IPS-18c (cell line): ENCODE data around the gene MRPL27.
A peak's percentile ranks its signal among the peaks of the same experiment; 100 is the strongest.
"Not testable (repeated sequence)": the region's sequence is repeated elsewhere in the genome, so short reads cannot be mapped to it uniquely, and the experiment has no call there.

Source experiments
- H3K4me3 ChIP-seq: 2 replicates; pipeline ENCODE4 v1.7.0; 2013; ENCODE audit warnings: low read depth, mild to moderate bottlenecking, low read length, moderate library complexity; ENCODE audit not compliant: insufficient read depth
- H3K9me3 ChIP-seq: one replicate; pipeline ENCODE4 v1.6.1; 2013; ENCODE audit warnings: mild to moderate bottlenecking, low read length, moderate library complexity; ENCODE audit not compliant: control insufficient read depth, insufficient read depth

The MRPL27 gene

DNA sequence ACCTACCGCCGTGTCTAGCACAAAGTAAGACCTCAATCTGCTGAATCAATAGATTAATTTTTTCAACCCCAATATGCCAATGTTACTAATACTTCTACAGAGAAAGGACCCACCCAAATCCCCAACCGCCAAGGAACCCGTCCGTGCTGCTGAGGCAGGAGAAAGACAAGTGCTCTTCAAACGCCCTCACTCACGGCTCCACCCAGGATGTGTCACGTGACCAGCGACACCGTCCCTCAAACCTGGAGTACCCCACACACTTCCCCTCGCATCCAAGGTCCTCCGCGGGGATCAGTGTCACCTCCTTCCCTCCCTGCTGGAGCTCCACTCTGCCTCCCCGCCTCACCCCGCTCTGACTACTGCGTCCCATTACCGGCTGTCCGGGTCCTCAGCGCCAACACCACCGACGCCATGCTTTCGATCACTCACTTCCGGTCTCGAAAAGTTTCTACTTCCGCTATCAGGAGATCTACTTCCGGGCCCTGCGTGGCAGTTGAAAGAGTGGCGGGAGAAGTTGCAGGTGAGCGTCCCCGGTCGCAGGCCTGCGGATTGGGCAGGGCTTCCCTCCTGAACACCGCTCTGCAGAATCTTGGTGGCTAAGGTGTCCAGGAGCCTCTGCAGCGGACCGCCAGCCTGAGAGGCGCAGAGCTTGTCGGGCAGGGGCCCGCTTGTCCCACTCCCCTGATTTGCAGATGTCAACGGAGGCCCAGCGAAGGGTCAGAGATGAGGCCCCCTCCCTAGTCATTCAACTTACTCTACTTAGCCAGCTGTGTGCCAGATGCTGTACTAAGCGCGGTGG is at the start of gene MRPL27, which contains the start of gene EME1:
TSS of gene MRPL27 (minus strand) at position 427 of the 799 bp plus-strand sequence. CDS start at position 413, 14 bp downstream.
TSS of gene EME1 (plus strand) at position 472 of the 799 bp plus-strand sequence. CDS start 1,980 bp downstream, outside the sequence.
- peak within 1 kb of the TSS; percentile 96 for H3K4me3 ChIP-seq
- no peaks in the 10 kb centered on the region for H3K9me3 ChIP-seq

DNA sequence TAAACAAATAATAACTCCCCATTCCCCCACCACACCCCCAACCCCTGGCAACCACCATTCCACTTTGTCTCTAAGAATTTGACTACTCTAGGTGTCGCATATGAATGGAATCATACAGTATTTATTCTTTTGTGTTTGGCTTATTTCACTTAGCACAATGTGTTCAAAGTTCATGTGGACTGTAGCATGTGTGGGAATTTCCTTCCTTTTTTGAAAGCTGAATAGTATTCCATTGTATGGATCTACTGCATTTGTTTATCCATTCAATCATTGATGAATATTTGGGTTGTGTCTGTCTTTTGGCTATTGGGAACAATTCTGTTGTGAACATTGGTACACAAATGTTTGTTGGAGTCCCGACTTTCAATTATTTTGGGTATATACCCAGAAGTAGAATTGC is 49.8 kb upstream of the MRPL27 start:
- Histone ChIP-seq H3K9me3 (peaks cover 6% of the 10 kb centered on the region), H3K4me3 (no peak overlapping the region)

DNA sequence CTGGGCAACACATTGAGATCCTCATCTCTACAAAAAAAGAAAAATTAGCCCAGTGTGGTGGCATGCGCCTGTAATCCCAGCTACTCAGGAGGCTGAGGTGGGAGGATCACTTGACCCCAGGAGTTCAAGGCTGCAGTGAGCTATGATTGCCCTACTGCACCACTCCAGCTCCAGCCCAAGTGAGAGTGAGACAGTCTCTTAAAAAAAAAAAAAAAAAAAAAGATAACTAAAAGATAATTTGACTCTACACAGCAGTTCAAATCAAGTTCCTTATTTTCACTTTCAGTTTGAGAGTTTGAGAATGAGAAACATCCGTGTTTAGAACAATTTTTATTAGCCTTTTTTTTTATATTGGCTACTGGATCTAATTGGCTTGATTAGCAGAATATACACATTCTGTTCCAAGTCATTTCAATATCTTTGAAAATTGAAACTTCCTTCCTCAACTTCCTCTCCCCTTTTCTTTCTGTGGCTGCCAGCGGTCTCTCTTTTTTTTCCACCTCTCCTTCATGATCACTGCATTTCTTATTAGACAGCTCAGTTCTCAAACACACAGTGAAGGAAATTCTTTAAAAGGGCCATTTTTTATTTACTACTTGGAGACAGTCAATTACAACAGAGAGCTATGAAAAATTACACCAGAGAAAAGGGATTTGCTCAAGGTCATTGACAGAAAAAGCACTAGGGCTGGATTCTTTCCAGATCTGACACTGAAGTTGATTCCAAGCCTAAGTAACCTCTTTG is 48.5 kb upstream of the MRPL27 start:
- no peak overlapping the region for H3K4me3 ChIP-seq
- H3K9me3 ChIP-seq, result peaks cover 6% of the 10 kb centered on the region

DNA sequence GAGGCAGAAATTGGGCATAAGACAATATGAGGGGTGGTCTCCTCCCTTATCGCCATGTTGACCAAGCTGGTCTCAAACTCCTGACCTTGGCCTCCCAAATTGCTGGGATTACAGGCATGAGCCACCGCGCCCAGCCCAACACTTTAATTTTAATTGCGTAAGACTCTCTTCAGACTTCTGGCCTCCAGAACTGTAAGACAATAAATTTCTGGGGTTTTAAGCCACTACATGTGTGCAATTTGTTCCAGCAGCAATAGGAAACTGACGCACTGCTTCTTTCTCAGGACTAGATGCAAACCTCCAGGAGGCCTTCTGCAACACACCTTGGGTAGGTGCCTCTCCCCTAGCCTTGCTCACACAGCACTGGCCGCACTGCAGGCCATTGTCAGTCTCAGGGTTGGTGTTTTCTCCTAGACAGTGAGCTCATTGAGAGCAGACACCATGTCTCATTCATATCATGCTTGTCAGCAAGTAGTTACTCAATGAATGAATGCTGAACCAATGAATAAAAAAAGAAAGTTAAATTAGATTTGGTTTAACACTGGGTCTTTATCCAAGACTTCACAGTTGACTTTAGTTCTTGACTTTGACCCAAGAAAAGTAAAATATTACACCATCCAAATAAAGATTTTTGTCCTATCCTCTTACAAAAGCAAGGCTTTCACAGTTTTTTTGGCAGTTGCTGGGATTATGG is 47.6 kb upstream of the MRPL27 start:
- H3K9me3 ChIP-seq, result peaks cover 4% of the 10 kb centered on the region
- H3K4me3 ChIP-seq, result no peak overlapping the region

DNA sequence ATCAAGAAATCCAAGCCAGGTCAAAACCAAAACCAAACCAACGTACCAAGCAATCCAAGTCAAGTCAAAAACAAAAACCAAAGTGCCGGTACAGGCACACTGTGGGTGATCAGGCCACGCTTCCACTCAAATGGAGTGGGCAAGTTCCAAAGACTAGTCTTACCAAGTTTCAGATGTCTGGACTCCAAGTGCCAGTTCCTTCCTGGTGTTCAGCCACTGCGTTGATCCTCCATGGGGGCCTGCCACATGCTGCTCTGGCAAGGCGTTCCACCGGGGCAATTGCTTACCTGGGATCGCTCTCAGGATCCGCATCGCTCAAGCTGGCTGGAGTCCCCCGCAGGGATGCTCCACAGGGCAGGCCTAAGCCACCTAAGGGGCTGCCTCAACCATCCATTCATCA is 46.6 kb upstream of the MRPL27 start:
- not testable (repeated sequence) for H3K9me3 ChIP-seq, H3K4me3 ChIP-seq

DNA sequence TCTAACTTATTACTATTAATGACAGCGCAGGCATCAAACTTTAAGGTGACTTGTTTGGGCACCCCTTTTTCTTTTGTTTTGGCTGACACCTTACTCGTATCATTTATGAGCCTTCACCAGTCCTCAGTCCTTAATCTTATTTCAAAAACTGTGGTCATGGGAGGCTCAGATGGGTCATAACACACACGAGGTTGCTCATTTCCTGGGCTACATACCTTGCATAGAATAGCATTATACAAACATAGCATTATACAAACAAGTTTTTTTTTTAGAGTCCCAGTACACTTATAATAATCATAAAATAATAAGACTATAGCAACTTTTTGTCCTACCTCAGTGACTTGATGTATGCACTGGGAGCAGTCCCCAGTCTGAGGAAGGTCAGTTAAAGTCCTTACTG is 41.8 kb upstream of the MRPL27 start:
- no peak overlapping the region for H3K4me3 ChIP-seq
- H3K9me3 ChIP-seq, result peaks cover 6% of the 10 kb centered on the region

DNA sequence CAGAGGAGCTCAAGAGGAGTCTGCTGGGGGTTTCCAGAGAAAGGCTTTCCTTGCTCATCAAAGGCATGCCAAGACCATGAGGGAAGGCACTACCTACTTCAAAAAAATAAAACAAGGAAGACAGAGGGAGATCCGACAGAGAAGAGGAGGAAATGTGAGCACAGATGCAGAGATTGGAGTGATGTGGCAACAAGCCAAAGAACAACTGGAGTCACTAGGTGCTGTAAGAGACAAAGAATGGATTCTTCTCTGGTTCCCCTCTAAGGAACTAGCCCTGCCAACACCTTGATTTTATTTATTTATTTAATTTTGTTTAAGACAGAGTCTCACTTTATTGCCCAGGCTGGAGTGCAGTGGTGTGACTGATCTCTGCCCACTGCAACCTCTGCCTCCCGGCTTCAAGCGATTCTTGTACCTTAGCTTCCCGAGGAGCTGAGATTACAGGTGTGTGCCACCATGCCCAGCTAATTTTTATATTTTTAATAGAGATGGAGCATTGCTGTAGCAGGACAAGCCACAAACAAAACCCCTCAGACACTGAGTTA is 39.3 kb upstream of the MRPL27 start:
- Histone ChIP-seq H3K4me3 (no peak overlapping the region), H3K9me3 (peaks cover 3% of the 10 kb centered on the region)

DNA sequence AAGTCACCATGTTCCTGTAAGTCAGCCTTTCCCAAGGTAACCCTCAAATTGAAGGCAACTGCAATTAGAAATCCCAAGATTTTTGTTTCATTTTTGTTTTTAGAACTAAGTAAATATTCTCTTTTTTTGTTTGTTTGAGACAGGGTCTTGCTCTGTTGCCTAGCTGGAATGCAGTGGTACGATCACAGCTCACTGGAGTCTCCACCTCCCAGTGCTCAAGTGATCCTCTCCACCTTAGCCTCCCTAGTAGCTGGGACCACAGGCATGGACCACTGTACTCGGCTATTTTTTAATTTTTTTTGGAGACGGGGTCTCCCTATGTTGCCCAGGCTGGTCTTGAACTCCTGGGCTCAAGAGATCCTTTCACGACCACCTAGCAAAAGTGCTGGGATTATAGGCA is 34.9 kb upstream of the MRPL27 start:
- peaks cover 3% of the 10 kb centered on the region for H3K9me3 ChIP-seq

DNA sequence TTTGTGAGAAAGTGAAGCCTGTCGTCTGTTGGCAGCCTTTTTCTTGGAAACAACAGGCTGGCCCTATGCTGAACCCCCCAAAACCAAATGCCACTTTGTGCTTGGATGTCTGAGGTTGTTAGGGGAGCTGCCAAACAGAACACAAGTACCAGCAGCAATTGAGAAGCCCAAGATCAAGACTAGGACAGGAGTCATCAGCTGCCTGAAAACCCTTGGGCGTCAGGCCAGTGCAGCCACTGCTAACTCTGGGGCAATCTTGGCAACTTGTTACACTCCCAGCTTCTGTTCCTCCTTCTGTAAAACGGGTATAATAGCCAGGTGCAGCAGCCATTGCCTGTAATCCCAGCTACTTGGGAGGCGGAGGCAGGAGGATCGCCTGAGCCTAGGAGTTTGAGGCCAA is 33.6 kb upstream of the MRPL27 start:
- Histone ChIP-seq H3K9me3 (no peaks in the 10 kb centered on the region), H3K4me3 (no peak overlapping the region)

More for the DNA sequence above, 34.9 kb upstream of the MRPL27 start:
- H3K4me3 ChIP-seq, result no peak overlapping the region; the same call in 1 of the 2 replicates

DNA sequence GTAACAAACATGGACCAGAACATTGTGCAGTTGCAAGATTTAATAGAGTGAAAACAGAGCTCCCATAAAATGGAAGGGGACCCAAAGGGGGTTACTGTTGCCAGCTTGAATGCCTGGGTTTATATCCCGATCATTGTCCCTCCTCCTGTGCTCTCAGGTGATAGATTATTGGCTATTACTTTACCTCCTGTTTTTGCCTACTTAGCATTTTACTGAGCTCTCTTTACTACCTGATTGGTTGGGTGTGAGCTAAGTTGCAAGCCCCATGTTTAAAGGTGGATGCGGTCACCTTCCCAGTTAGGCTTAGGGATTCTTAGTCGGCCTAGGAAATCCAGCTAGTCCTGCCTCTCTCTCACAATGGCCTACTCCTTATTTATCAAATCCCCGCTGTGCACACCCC is 32.4 kb upstream of the MRPL27 start:
- not testable (repeated sequence) for H3K9me3 ChIP-seq, H3K4me3 ChIP-seq

DNA sequence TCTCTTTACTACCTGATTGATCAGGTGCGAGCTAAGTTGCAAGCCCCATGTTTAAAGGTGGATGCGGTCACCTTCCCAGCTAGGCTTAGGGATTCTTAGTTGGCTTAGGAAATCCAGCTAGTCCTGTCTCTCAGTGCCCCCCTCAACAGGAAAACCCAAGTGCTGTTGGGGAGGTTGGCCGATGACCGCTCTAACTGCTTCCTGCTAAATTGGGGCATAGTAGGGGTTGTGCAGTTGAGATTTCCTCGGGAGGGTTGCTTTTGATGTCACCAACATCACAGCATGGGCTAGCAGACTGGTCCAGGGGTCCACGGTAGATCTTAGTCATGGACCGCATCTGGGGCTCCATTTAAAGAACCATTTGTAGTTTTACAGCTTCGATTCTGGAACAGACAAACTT is 26.6 kb upstream of the MRPL27 start:
- not testable (repeated sequence) for H3K9me3 ChIP-seq, H3K4me3 ChIP-seq

DNA sequence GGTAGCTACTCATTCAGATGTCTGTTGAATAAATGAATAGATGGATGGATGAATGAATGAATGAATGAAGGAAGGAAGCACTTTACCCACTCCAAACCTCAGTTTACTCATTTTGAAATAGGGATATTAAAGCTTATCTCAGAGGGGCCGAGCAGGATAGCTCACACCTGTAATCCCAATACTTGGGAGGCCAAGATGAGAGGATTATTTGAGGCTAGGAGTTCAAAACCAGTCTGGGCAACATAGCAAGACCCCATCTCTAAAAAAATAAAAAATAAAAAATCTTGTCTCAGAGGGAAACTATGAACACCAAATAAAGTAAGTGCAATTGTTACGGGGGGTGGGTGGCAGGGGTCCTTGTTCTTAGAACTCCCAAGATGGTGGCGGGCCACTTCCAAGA is 25.7 kb upstream of the MRPL27 start:
- not testable (repeated sequence) for H3K4me3 ChIP-seq, H3K9me3 ChIP-seq

DNA sequence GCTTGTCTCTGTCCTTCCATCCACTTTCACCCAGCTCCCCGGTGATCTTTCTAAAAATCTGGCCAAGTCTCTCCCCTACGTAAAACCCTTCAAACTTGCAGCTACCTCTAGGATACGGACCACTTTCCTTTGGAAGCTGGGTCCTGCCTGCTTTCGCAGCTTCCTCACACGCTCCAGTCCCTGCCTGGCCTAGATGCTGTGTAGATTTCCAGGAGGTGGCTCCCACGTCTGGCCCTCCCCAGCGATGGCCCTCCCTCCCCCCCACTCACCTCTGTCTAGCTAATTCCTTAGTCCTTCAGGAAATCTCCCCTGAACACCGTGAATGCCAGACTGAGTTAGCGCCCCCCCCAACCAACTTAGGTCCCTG is 24.9 kb upstream of the MRPL27 start:
- no peaks in the 10 kb centered on the region for H3K9me3 ChIP-seq
- H3K4me3 ChIP-seq, result peak overlapping the region; percentile 93; the same call in 1 of the 2 replicates

DNA sequence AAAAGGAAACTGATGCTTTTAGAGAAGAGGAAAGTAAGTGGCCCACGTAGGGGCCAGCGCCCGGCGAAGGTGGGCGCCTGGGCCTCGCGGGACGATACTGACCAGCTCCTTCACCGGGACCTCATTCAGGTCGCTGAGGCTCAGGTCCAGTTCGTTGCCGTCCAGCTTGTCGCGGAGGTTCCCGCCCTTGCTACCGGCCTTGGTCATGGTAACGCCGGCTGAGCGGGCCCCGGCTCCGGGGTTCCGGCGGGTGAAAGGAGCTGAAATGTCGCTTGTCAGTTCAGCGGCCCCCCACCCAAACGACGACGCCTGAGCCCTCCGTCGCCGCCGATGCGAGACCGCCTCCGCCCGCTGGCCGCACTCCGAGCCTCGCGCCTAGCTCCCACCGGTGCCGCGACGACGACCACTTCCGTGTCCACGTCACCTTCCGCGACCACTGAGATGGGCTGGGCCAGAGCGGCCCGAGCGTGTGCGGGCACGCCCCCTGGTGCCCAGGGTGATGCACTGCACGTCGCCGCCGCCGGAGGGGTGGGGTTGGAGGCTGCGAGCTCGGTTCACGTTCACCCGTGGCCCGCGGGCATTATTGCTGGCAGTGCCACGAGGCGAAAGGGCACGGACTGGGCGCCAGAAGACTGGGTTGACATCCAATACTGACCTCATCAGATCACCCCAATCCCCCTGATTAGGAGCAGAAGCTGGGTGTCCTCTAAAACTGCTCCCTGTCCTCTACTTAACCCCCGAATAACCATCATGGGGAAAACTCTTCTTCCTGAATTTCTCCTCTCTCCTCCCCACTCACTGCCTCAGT is 24.3 kb upstream of the MRPL27 start, which contains the start of gene LRRC59:
TSS of gene LRRC59 (minus strand) at position 413 of the 808 bp plus-strand sequence. CDS start at position 207, 206 bp downstream.
- peak within 1 kb of the TSS; percentile 93 for H3K4me3 ChIP-seq

DNA sequence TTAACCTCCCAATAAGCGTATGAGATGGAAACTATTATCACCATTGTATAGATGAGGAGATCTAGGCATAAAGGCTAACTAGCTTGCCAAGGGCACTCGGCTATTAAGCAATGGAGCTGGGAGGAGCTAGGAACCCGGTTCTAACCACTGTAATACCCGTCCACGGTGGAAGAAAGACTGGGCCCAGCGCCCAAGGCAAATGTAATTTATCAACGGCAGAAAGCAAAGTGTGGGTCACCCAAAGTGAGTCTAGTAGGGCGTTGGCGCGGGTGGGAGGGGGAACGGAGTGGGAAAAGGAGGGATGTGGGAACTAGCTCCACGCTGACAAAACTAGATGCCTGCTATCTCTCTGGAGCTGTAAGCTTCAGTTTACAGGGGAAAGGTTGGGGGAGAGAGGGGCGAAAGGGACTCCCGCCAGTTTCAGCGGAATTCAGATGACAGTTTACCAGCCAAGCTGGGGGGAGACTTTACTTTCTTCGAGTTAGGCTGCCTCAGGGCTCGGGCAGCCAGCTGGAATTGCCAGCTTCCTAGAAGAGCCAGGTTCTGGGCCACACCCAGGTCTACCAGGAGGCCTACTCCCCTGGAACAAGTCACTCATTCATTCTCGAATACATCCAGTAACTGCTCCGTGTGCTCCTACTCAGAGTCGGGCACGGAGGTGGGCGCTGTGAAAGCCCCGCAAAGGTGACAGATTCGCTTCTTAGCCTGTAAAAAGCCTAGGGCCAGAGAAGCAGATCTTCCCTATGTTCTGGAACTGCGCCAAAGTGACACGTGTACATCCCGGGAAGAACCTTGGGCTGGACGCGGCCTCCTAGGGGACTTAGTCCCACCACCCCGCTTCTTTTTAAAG is 23.5 kb upstream of the MRPL27 start:
- Histone ChIP-seq H3K4me3 (peak overlapping the region; percentile 93), H3K9me3 (no peaks in the 10 kb centered on the region)

More for the DNA sequence above, 24.3 kb upstream of the MRPL27 start, which contains the start of gene LRRC59:
- no peaks in the 10 kb centered on the region for H3K9me3 ChIP-seq

DNA sequence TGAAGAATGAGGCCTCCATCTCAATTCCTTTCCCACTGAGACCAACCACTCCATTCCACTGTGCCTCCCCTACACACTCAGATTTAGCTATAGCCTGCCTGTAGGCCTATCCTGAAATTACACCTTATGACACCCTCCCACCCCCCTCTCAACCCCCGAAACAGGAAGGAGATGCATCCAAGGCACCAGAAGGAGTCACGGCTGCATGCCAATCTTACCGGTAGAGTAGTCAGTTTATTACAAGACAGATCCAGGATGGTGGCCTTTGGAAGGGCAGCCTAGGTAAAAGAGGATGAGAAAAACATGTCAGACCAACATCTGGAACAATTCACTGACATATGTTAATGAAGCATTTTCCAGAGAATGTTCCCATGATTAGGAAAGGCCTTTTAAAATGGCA is 21.7 kb upstream of the MRPL27 start:
- no peaks in the 10 kb centered on the region for H3K9me3 ChIP-seq
- H3K4me3 ChIP-seq, result no peak overlapping the region
